Mesodermal cell (in vitro differentiated cells): ENCODE data around the gene CHMP4A.

Experiments
- H3K27ac ChIP-seq: 2 replicates; pipeline ENCODE4 v1.7.0; 2013; ENCODE audit warnings: mild to moderate bottlenecking, low read depth, low read length, moderate library complexity; ENCODE audit not compliant: severe bottlenecking
- H3K36me3 ChIP-seq: 2 replicates; pipeline ENCODE4 v1.7.1; 2013; ENCODE audit warnings: mild to moderate bottlenecking, low read length, moderate library complexity; ENCODE audit not compliant: control insufficient read depth, insufficient read depth
- H3K4me1 ChIP-seq: one replicate; pipeline ENCODE4 v1.7.1; 2013; ENCODE audit warnings: mild to moderate bottlenecking, low read length; ENCODE audit not compliant: insufficient read depth, control insufficient read depth, poor library complexity, severe bottlenecking
- H3K4me3 ChIP-seq: 2 replicates; pipeline ENCODE4 v1.7.0; 2013; ENCODE audit warnings: low read length, control low read depth, mild to moderate bottlenecking; ENCODE audit not compliant: insufficient read depth, poor library complexity, severe bottlenecking; ENCODE audit errors: extremely low read depth
- H3K9me3 ChIP-seq: 2 replicates; pipeline ENCODE4 v1.7.1; 2013; ENCODE audit warnings: mild to moderate bottlenecking, low read length, moderate library complexity; ENCODE audit not compliant: control insufficient read depth
- WGBS, 2 experiments: methylation state at CpG; one replicate each; pipeline ENCODE4 v1.1.5; 2013; ENCODE audit warnings: missing lambda C conversion rate in 2 of 2; ENCODE audit not compliant: insufficient coverage in 2 of 2; 5-methylcytosine and 5-hydroxymethylcytosine counted together

The CHMP4A gene

DNA sequence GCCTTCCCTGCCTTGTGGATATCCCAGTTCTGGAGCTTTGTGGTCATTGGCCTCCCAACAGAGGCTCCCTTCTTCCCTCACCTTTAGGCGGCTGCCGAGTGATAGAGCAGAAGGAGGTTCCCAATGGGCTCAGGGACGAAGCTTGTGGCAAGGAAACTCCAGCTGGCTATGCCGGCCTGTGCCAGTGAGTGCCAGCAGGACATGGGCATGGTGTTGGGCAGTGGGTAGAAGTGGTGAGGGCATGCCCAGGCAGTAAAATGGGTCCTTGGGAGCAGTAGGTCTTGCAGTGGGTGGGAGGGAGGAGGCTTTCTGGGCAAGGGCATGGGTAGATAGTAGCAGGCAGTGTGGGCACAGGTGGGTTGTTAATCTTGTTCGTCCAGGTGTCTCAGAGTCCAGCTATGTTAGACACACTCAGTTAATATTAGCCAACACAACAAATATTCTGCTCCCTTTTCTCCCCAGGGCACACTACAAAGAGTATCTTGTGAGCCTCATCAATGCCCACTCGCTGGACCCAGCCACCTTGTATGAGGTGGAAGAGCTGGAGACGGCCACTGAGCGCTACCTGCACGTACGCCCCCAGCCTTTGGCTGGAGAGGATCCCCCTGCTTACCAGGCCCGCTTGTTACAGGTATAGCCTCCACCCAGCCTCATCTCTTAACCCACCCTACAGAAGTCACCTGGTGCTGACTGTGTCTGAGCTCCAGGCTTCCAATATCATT lies 53.4 kb downstream of the CHMP4A start:
- H3K9me3 ChIP-seq, result no peaks in the 10 kb centered on the region
- H3K36me3 ChIP-seq, result peaks cover 72% of the 10 kb centered on the region
- no peak overlapping the region for H3K4me3 ChIP-seq
- H3K4me1 ChIP-seq, result no peaks in the 10 kb centered on the region
- 87 to 94% methylated on average over 7 of the region's 11 CpGs for WGBS, 2 experiments
- no peak overlapping the region for H3K27ac ChIP-seq
